GM12878 (cell line): Measurements from ENCODE around the gene MCM5. TPM values are rescaled to one million over a fixed set of nuclear protein-coding genes. Genes with fewer than 3 reads are reported as not detected.

Source experiments
- ATAC-seq: fragments of 200-7000 bp; cut with Tn5 transposase; 3 replicates; pipeline ENCODE4 v1.9.1; 2020; ENCODE audit warnings: mild to moderate bottlenecking, moderate library complexity
- BruUV-seq: library from RNA; stranded (reverse); fragments of 400-500 nt; replicated peaks from 2 replicates; lab custom pipeline; 2021; lab: Mats Ljungman, UMichigan
- CTCF ChIA-PET: fragments of 300-600 bp; sonication (Branson Sonifier 250); formaldehyde crosslinking; extraction: SDS; loops from one replicate; lab custom pipeline; 2021; ENCODE audit warnings: inconsistent platforms; lab: Yijun Ruan, JAX
- POLR2A ChIA-PET: fragments of 350-600 bp; formaldehyde crosslinking; extraction: SDS; loops from one replicate; lab custom pipeline; 2021; ENCODE audit warnings: inconsistent platforms; lab: Charles Lee
- RAD21 ChIA-PET: fragments of 300-600 bp; sonication (Branson Sonifier 250); formaldehyde crosslinking; loops from one replicate; lab custom pipeline; 2023; ENCODE audit warnings: antibody characterized with exemption; ENCODE audit not compliant: unreplicated experiment; lab: Charles Lee
- SMC1A ChIA-PET: fragments of 300-600 bp; sonication (Branson Sonifier 250); formaldehyde crosslinking; loops from one replicate; lab custom pipeline; 2023; ENCODE audit not compliant: unreplicated experiment, uncharacterized antibody; lab: Charles Lee
- DNase-seq: peaks from one replicate; pipeline ENCODE4 v3.0.0-alpha.2; 2011; ENCODE audit warnings: low read depth, low spot score
- FAIRE-seq: peaks from 3 replicates; lab custom pipeline; 2011; peaks lifted over from hg19 to GRCh38; lab: Jason Lieb, UNC
- H2AFZ ChIP-seq: 2 replicates; pipeline ENCODE4 v1.6.0; 2011; ENCODE audit warnings: low read depth, low read length, control low read depth; ENCODE audit not compliant: control insufficient read depth
- H3K27ac ChIP-seq: 2 replicates; pipeline ENCODE4 v1.5.1; 2011; ENCODE audit warnings: control low read depth; ENCODE audit not compliant: control insufficient read depth, insufficient read depth
- H3K27me3 ChIP-seq, 2 experiments: replicated peaks in 1 of 2; 2 replicates each; pipeline versions ENCODE4 v1.6.0 to v1.6.1; 2011; ENCODE audit warnings: low read length in 1 of 2; ENCODE audit not compliant: control insufficient read depth in 2 of 2, insufficient read depth in 2 of 2
- H3K36me3 ChIP-seq, 2 experiments: 2 replicates each; pipeline ENCODE4 v1.5.1; 2011; ENCODE audit warnings: low read length in 1 of 2; ENCODE audit not compliant: control insufficient read depth in 2 of 2, insufficient read depth in 2 of 2
- H3K4me1 ChIP-seq: 2 replicates; pipeline ENCODE4 v1.6.1; 2011; ENCODE audit warnings: mild to moderate bottlenecking, low read length, moderate library complexity, mixed read lengths; ENCODE audit not compliant: control insufficient read depth, insufficient read depth
- H3K4me2 ChIP-seq: 2 replicates; pipeline ENCODE4 v1.6.0; 2011; ENCODE audit warnings: control low read depth; ENCODE audit not compliant: control insufficient read depth, insufficient read depth
- H3K4me3 ChIP-seq: fragments of 200-600 bp; sonication (generic); 2 replicates; pipeline ENCODE4 v1.5.1; 2016
- H3K79me2 ChIP-seq: 2 replicates; pipeline ENCODE4 v1.6.0; 2011; ENCODE audit warnings: low read length; ENCODE audit not compliant: control insufficient read depth, insufficient read depth
- H3K9ac ChIP-seq: 2 replicates; pipeline ENCODE4 v1.8.0; 2011; ENCODE audit warnings: low read length, control low read depth, mixed read lengths; ENCODE audit not compliant: control insufficient read depth, insufficient read depth
- H3K9me3 ChIP-seq: replicated peaks from 3 replicates; pipeline ENCODE4 v1.5.1; 2011; ENCODE audit warnings: mild to moderate bottlenecking, low read length; ENCODE audit not compliant: control insufficient read depth, insufficient read depth
- H4K20me1 ChIP-seq: 2 replicates; pipeline ENCODE4 v1.6.0; 2011; ENCODE audit not compliant: control insufficient read depth, insufficient read depth
- CBX5 ChIP-seq: sonication (generic); IDR thresholded peaks from 2 replicates; pipeline ENCODE4 v1.6.1; 2016; ENCODE audit warnings: low read depth, moderate library complexity, mild to moderate bottlenecking, inconsistent platforms
- CTCF ChIP-seq, 3 experiments: IDR thresholded peaks in 2 of 3; conservative IDR thresholded peaks in 1 of 3; 2 replicates each; pipeline ENCODE4 v1.5.1; 2011; ENCODE audit warnings: low read depth in 3 of 3, low read length in 3 of 3, mild to moderate bottlenecking in 3 of 3, control low read depth in 2 of 3, moderate library complexity in 2 of 3, inconsistent platforms in 1 of 3, mixed read lengths in 1 of 3; ENCODE audit not compliant: control insufficient read depth in 2 of 3, insufficient read depth in 1 of 3; ENCODE audit errors: extremely low read depth in 1 of 3
- FOXM1 ChIP-seq: IDR thresholded peaks from 2 replicates; pipeline ENCODE4 v1.6.1; 2012; ENCODE audit warnings: low read depth, mild to moderate bottlenecking, inconsistent platforms, low read length, moderate library complexity
- GABPA ChIP-seq: IDR thresholded peaks from 2 replicates; pipeline ENCODE4 v1.6.1; 2014; ENCODE audit warnings: antibody characterized with exemption, low read depth, mild to moderate bottlenecking, inconsistent platforms
- HCFC1 ChIP-seq: fragments of 150-350 bp; IDR thresholded peaks from 2 replicates; pipeline ENCODE4 v1.6.1; 2014; ENCODE audit warnings: low read length
- HDAC6 ChIP-seq: fragments of 200-600 bp; sonication (generic); IDR thresholded peaks from one replicate; pipeline ENCODE4 v1.8.0; 2017; ENCODE audit warnings: antibody characterized with exemption; ENCODE audit not compliant: unreplicated experiment
- IRF4 ChIP-seq: IDR thresholded peaks from 2 replicates; pipeline ENCODE4 v1.6.1; 2011; ENCODE audit warnings: low read depth, low read length
- LARP7 ChIP-seq: fragments of 450-650 bp; IDR thresholded peaks from 2 replicates; pipeline ENCODE4 v1.6.1; 2017; ENCODE audit warnings: mild to moderate bottlenecking
- MAX ChIP-seq: IDR thresholded peaks from 2 replicates; pipeline ENCODE4 v1.6.1; 2012; ENCODE audit warnings: low read depth, low read length, improper control_type of control experiment
- NFXL1 ChIP-seq: fragments of 450-650 bp; IDR thresholded peaks from 2 replicates; pipeline ENCODE4 v1.6.1; 2017; ENCODE audit warnings: antibody characterized with exemption, mild to moderate bottlenecking, borderline replicate concordance
- NR2C2 ChIP-seq: IDR thresholded peaks from 2 replicates; pipeline ENCODE4 v1.6.1; 2011; ENCODE audit warnings: borderline replicate concordance, low read depth; ENCODE audit not compliant: control insufficient read depth, insufficient read length
- PBX3 ChIP-seq: IDR thresholded peaks from 2 replicates; pipeline ENCODE4 v1.6.1; 2011; ENCODE audit warnings: mild to moderate bottlenecking, low read depth, low read length, moderate library complexity; ENCODE audit not compliant: insufficient replicate concordance
- POLR2AphosphoS5 ChIP-seq: IDR thresholded peaks from 2 replicates; pipeline ENCODE4 v1.6.1; 2011; ENCODE audit warnings: mild to moderate bottlenecking, low read length, inconsistent platforms
- TBL1XR1 ChIP-seq: IDR thresholded peaks from 2 replicates; pipeline ENCODE4 v1.6.1; 2012; ENCODE audit warnings: low read depth, low read length, improper control_type of control experiment
- ZNF622 ChIP-seq: fragments of 450-650 bp; IDR thresholded peaks from 2 replicates; pipeline ENCODE4 v1.6.1; 2017; ENCODE audit warnings: mild to moderate bottlenecking, inconsistent platforms
- ZZZ3 ChIP-seq: IDR thresholded peaks from 2 replicates; pipeline ENCODE4 v1.6.1; 2011; ENCODE audit warnings: low read depth; ENCODE audit not compliant: control insufficient read depth, insufficient read length
- WGBS: methylation state at CpG from one replicate; pipeline ENCODE4 v1.1.6; 2016; ENCODE audit warnings: low lambda C conversion rate; ENCODE audit not compliant: insufficient replicate concordance, insufficient coverage; ENCODE audit errors: missing lambda C conversion rate; 5-methylcytosine and 5-hydroxymethylcytosine counted together
- in situ Hi-C: fragments of 300-500 bp; cut with MboI; formaldehyde crosslinking; loops from 9 replicates; pipeline ENCODE4 v1.14.3; 2018; ENCODE audit warnings: mixed read lengths
- intact Hi-C: fragments of 100-400 bp; cut with micrococcal nuclease; formaldehyde crosslinking; loops from one replicate; pipeline ENCODE4 v1.14.2; 2022; ENCODE audit not compliant: unreplicated experiment
- polyA plus RNA-seq, 11 experiments: library from polyadenylated mRNA; depleted of rRNA in 4 of 11; unstranded in 6 of 11; stranded (reverse) in 5 of 11; fragments of >200 nt; fragmentation: Nextera tagmentation in 4 of 11; fragmentation: Illumina TruSeq in 1 of 11; extraction: Ambion mirVana in 4 of 11; extraction: Trizol in 1 of 11; gene quantifications; 1 replicate in 1 of 11; 2 replicates in 10 of 11; pipeline versions ENCODE4 v1.2.1 to v1.2.3, GENCODE V29; 2011 to 2016; ENCODE audit warnings: inconsistent platforms in 2 of 11, missing spikeins in 2 of 11, low read depth in 1 of 11
- total RNA-seq, 4 experiments: library from RNA; depleted of rRNA in 3 of 4; stranded (reverse); fragments of >200 nt in 3 of 4; fragmentation: Illumina TruSeq in 1 of 4; extraction: Trizol in 1 of 4; gene quantifications; 2 replicates each; pipeline versions ENCODE4 v1.2.1 to v1.2.3, GENCODE V29; 2013 to 2021
- TF ChIP-seq, protein P1 (sequence below): fragments of 450-650 bp; conservative IDR thresholded peaks from 2 replicates; pipeline ENCODE4 v1.6.1; 2017; ENCODE audit warnings: mild to moderate bottlenecking, moderate library complexity

MCM5 gene
- total and polyA plus RNA-seq, 10 of the 15 experiments (the other 5 are each of a cell fraction or from before 2014, with no cell fraction given), result 14.1 to 360 (median 164) TPM

- CTCF ChIA-PET, result interaction anchor here (1.5 to 5.2 kb wide), 7 partner anchors 13 to 228 kb away, joined by 3 to 91 read pairs (median 9); partner anchors contain the start of gene HMOX1
- WGBS, result 50% methylated on average over 4 of the region's 4 CpGs
Measured at GRCh38 chr22:35354068-35354467, 45.9 kb upstream of the MCM5 start.

More at GRCh38 chr22:35354068-35354467, 45.9 kb upstream of the MCM5 start:
- no peak overlapping the region for H3K4me2 ChIP-seq
- no peaks in the 10 kb centered on the region for H3K79me2 ChIP-seq
- in situ Hi-C loops (loop anchor here (5.0 to 10.0 kb wide), 4 partner anchors 228 to 771 kb away; no protein-coding TSS in a partner anchor), intact Hi-C loops (loop anchor here (5.0 kb wide), 1 partner anchor 568 kb away; no protein-coding TSS in a partner anchor)
- no peak overlapping the region for H3K27ac ChIP-seq
- no peaks in the 10 kb centered on the region for H3K27me3 ChIP-seq
- ATAC-seq, result no peak
- ChIA-PET SMC1A (interaction anchor here (0.6 to 4.2 kb wide), 4 partner anchors 17 to 229 kb away, joined by 5 to 67 read pairs (median 11); no protein-coding TSS in a partner anchor), POLR2A (interaction anchor here (0.5 to 3.0 kb wide), 7 partner anchors 8 to 228 kb away, joined by 3 to 18 read pairs (median 4); no protein-coding TSS in a partner anchor), RAD21 (interaction anchor here (0.7 to 4.4 kb wide), 8 partner anchors 9 to 96 kb away, joined by 3 to 112 read pairs (median 4); no protein-coding TSS in a partner anchor)
- H3K9me3 ChIP-seq, result no peaks in the 10 kb centered on the region; the same call in 2 of the 3 replicates
- no peaks in the 10 kb centered on the region for H3K36me3 ChIP-seq
- no peak overlapping the region for H3K9ac ChIP-seq
- no TSS peak for BruUV-seq
- no peak overlapping the region for H2AFZ ChIP-seq
- no peak for FAIRE-seq
- DNase-seq, result no peak
- no peak overlapping the region for H3K4me3 ChIP-seq
- TF ChIP-seq FOXM1, result no peak
- TF ChIP-seq TBL1XR1, result no peak
- no peak for TF ChIP-seq HCFC1
- TF ChIP-seq POLR2AphosphoS5, result no peak
- no peak for TF ChIP-seq CBX5
- TF ChIP-seq MAX, result no peak
- no peak for TF ChIP-seq HDAC6
- TF ChIP-seq IRF4, result no peak
- no peak for TF ChIP-seq GABPA
- TF ChIP-seq ZNF622, result no peak
- TF ChIP-seq CTCF (IDR thresholded peaks at IDR 0.05 in 2 of 3, conservative IDR thresholded peaks at IDR 0.05 in 1 of 3; ENCODE audit: control insufficient read depth in 2 of 3, extremely low read depth in 1 of 3, insufficient read depth in 1 of 3, low read depth in 3 of 3, low read length in 3 of 3), result no peak
- TF ChIP-seq NR2C2, result no peak
- no peak for TF ChIP-seq PBX3
- TF ChIP-seq, protein P1, sequence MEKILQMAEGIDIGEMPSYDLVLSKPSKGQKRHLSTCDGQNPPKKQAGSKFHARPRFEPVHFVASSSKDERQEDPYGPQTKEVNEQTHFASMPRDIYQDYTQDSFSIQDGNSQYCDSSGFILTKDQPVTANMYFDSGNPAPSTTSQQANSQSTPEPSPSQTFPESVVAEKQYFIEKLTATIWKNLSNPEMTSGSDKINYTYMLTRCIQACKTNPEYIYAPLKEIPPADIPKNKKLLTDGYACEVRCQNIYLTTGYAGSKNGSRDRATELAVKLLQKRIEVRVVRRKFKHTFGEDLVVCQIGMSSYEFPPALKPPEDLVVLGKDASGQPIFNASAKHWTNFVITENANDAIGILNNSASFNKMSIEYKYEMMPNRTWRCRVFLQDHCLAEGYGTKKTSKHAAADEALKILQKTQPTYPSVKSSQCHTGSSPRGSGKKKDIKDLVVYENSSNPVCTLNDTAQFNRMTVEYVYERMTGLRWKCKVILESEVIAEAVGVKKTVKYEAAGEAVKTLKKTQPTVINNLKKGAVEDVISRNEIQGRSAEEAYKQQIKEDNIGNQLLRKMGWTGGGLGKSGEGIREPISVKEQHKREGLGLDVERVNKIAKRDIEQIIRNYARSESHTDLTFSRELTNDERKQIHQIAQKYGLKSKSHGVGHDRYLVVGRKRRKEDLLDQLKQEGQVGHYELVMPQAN, result no peak
- TF ChIP-seq ZZZ3, result no peak
- TF ChIP-seq NFXL1, result no peak
- TF ChIP-seq LARP7, result no peak
- no peaks in the 10 kb centered on the region for H4K20me1 ChIP-seq
- peaks cover 43% of the 10 kb centered on the region for H3K4me1 ChIP-seq
